Testis (tissue), 5 donors: ENCODE measurements around the gene TMEM30B. TPM values are rescaled to one million over a fixed set of nuclear protein-coding genes. Genes with fewer than 3 reads are reported as not detected.
A peak's percentile ranks its signal among the peaks of the same experiment; 100 is the strongest.

Experiments
- DNase-seq: peaks from one replicate; pipeline ENCODE4 v3.0.0-alpha.2; 2019
- H3K27ac ChIP-seq, 2 donors: fragments of 200-600 bp; sonication (generic); one replicate each; pipeline ENCODE4 v1.5.1; 2019
- H3K27me3 ChIP-seq: fragments of 200-600 bp; sonication (generic); one replicate; pipeline ENCODE4 v1.5.1; 2019
- H3K36me3 ChIP-seq: fragments of 200-600 bp; sonication (generic); one replicate; pipeline ENCODE4 v1.5.1; 2017; ENCODE audit warnings: low read depth; ENCODE audit errors: missing control alignments
- H3K4me1 ChIP-seq: fragments of 200-600 bp; sonication (generic); one replicate; pipeline ENCODE4 v1.5.1; 2019
- H3K4me3 ChIP-seq, 2 donors: fragments of 200-600 bp; sonication (generic); one replicate each; pipeline ENCODE4 v1.5.1; 2017 to 2019
- H3K9me3 ChIP-seq: fragments of 200-600 bp; sonication (generic); one replicate; pipeline ENCODE4 v1.5.1; 2017
- CTCF ChIP-seq, 3 experiments: fragments of 450-650 bp in 2 of 3; fragments of 200-600 bp in 1 of 3; sonication (generic) in 1 of 3; IDR thresholded peaks; one replicate each; pipeline ENCODE4 v1.5.1; 2016 to 2019; ENCODE audit warnings: antibody characterized with exemption in 3 of 3, mild to moderate bottlenecking in 2 of 3, moderate library complexity in 1 of 3
- POLR2A ChIP-seq: fragments of 450-650 bp; IDR thresholded peaks from one replicate; pipeline ENCODE4 v1.6.1; 2017; ENCODE audit warnings: antibody characterized with exemption, mild to moderate bottlenecking, moderate library complexity
- WGBS, 2 donors: methylation state at CpG; one replicate each; pipeline ENCODE4 v1.1.5; 2018; 5-methylcytosine and 5-hydroxymethylcytosine counted together
- intact Hi-C: fragments of 100-400 bp; cut with DNase I; formaldehyde crosslinking; loops from one replicate; pipeline ENCODE4 v1.15.1; 2023; ENCODE audit warnings: low total_unique reads
- long read RNA-seq, 2 donors: transcript quantifications; one replicate each; lab custom pipeline, GENCODE V29; 2026
- polyA plus RNA-seq: library from polyadenylated mRNA; stranded (reverse); fragments of 350-450 nt; fragmentation: Illumina TruSeq; extraction: RNeasy Lipid Tissue Mini Kit (QIAGEN cat#74804); gene quantifications from one replicate; pipeline ENCODE4 v1.2.3, GENCODE V29; 2014; ENCODE audit warnings: low read depth, low replicate concordance; ENCODE audit not compliant: insufficient read depth
- total RNA-seq, 2 donors: library from RNA; depleted of rRNA; stranded (reverse); fragments of >200 nt; gene quantifications; one replicate each; pipeline ENCODE4 v1.2.3, GENCODE V29; 2016

The TMEM30B gene
- total RNA-seq (10 to 100 TPM in 1 of 2 donors, 1 to 10 TPM in 1; 8.9 to 11.4 TPM), polyA plus RNA-seq (5.9 TPM)
- long read RNA-seq, donor 1, full-length matches to known transcripts = 1 of 1 reads
- long read RNA-seq, donor 1, partial matches to known transcripts = 0 of 1 reads
- long read RNA-seq, donor 1, other reads (novel, unspliced or antisense) = 0 of 1 reads
- long read RNA-seq, donor 2 = 0 reads

GRCh38 chr14:61281186-61281947 lies at the start of gene TMEM30B:
Gene TMEM30B, minus strand, starts transcription at chr14:61281338. Its CDS starts 191 bp downstream, at chr14:61281147.
- peak within 1 kb of the TSS; percentile 65 to 75 for H3K4me3 ChIP-seq
- H3K4me1 ChIP-seq = peaks cover 6% of the 10 kb centered on the region
- intact Hi-C loops = no loop called here
- 17 to 22% methylated on average over 13 to 39 of the region's 43 CpGs for WGBS, 2 donors
- H3K9me3 ChIP-seq = no peaks in the 10 kb centered on the region
- peak; percentile 32 for DNase-seq
- no peak for TF ChIP-seq POLR2A
- TF ChIP-seq CTCF (IDR thresholded peaks at IDR 0.05) = no peak
- H3K36me3 ChIP-seq = no peaks in the 10 kb centered on the region
- H3K27me3 ChIP-seq = no peaks in the 10 kb centered on the region
- peak within 1 kb of the TSS; percentile 91 to 93 for H3K27ac ChIP-seq

GRCh38 chr14:61330511-61330910 lies 49.4 kb upstream of the TMEM30B start:
- Histone ChIP-seq H3K9me3 (no peaks in the 10 kb centered on the region), H3K36me3 (no peaks in the 10 kb centered on the region), H3K4me3 (no peak overlapping the region), H3K27ac (peak overlapping the region in 1 of 2 donors; percentile 28), H3K27me3 (no peaks in the 10 kb centered on the region), H3K4me1 (peaks cover 11% of the 10 kb centered on the region)
- TF ChIP-seq CTCF (IDR thresholded peaks at IDR 0.05) (no peak), POLR2A (no peak)
- DNase-seq = no peak
- 79 to 90% methylated on average over 1 of the region's 1 CpG for WGBS, 2 donors
- intact Hi-C loops = no loop called here

- TF ChIP-seq POLR2A (no peak), CTCF (IDR thresholded peaks at IDR 0.05) (no peak)
- Histone ChIP-seq H3K4me3 (no peak overlapping the region), H3K27ac (peak overlapping the region in 1 of 2 donors; percentile 28), H3K36me3 (no peaks in the 10 kb centered on the region), H3K9me3 (no peaks in the 10 kb centered on the region), H3K4me1 (peaks cover 11% of the 10 kb centered on the region), H3K27me3 (no peaks in the 10 kb centered on the region)
- intact Hi-C loops = loop anchor here (10.0 kb wide), 1 partner anchor 105 kb away; no protein-coding TSS in a partner anchor
- WGBS, 2 donors = 84 to 88% methylated on average over 8 of the region's 8 CpGs
- DNase-seq = no peak
Observed at GRCh38 chr14:61329478-61330051, 48.4 kb upstream of the TMEM30B start.

GRCh38 chr14:61328626-61329262 lies 47.6 kb upstream of the TMEM30B start:
- Histone ChIP-seq H3K36me3 (no peaks in the 10 kb centered on the region), H3K4me3 (no peak overlapping the region), H3K9me3 (no peaks in the 10 kb centered on the region), H3K27ac (peak overlapping the region in 1 of 2 donors; percentile 28), H3K27me3 (no peaks in the 10 kb centered on the region), H3K4me1 (peaks cover 11% of the 10 kb centered on the region)
- TF ChIP-seq CTCF (IDR thresholded peaks at IDR 0.05) = no peak
- no peak for TF ChIP-seq POLR2A
- intact Hi-C loops = loop anchor here (10.0 kb wide), 1 partner anchor 106 kb away; no protein-coding TSS in a partner anchor
- 90 to 91% methylated on average over 4 of the region's 4 CpGs for WGBS, 2 donors
- DNase-seq = no peak
